RWPE1 (cell line): ENCODE data around the gene PEX11B.

Source experiments
- CTCF ChIA-PET: fragments of 350-600 bp; sonication (Branson Sonifier 250); formaldehyde crosslinking; extraction: SDS; loops from one replicate; lab custom pipeline; 2021; lab: Yijun Ruan, JAX
- POLR2A ChIA-PET: fragments of 400-600 bp; formaldehyde crosslinking; extraction: SDS; loops from one replicate; lab custom pipeline; 2020; ENCODE audit warnings: antibody characterized with exemption; ENCODE audit not compliant: low non-redundant PET; lab: Yijun Ruan, JAX
- DNase-seq: peaks from one replicate; pipeline ENCODE4 v3.0.0; 2012; ENCODE audit warnings: low spot score
- H3K27ac ChIP-seq: fragments of 450-650 bp; 2 replicates; pipeline ENCODE4 v1.5.1; 2017
- TF ChIP-seq, protein P1 (sequence below): fragments of 450-650 bp; conservative IDR thresholded peaks from 2 replicates; pipeline ENCODE4 v1.5.1; 2017; ENCODE audit warnings: low read depth, mild to moderate bottlenecking

PEX11B gene

DNA sequence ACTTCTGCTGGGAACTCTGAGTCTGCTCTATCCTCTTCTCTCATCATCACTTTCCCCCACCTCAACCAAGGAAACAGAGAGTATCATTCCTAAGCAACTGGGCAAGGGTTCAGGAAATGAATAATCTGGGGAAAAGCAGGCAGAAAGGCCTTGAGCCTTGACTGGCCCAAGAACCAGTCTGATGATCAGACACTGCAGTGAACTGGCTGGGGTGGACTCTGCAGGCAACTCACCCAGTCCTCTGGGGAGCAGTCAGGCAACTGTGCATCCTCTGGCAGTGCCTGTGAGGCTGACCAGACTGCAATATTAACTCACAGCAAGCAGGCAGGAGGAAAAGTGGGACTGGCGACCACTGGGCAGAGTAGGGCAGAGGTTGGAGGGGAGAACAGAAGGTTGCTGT lies 33.8 kb downstream of the PEX11B start:
- CTCF ChIA-PET: no interaction called here
- no peak overlapping the region for H3K27ac ChIP-seq
- DNase-seq: no peak
- POLR2A ChIA-PET: interaction anchor here (0.6 kb wide), 1 partner anchor 25 kb away, joined by 4 read pairs; no protein-coding TSS in a partner anchor
- TF ChIP-seq, protein P1, sequence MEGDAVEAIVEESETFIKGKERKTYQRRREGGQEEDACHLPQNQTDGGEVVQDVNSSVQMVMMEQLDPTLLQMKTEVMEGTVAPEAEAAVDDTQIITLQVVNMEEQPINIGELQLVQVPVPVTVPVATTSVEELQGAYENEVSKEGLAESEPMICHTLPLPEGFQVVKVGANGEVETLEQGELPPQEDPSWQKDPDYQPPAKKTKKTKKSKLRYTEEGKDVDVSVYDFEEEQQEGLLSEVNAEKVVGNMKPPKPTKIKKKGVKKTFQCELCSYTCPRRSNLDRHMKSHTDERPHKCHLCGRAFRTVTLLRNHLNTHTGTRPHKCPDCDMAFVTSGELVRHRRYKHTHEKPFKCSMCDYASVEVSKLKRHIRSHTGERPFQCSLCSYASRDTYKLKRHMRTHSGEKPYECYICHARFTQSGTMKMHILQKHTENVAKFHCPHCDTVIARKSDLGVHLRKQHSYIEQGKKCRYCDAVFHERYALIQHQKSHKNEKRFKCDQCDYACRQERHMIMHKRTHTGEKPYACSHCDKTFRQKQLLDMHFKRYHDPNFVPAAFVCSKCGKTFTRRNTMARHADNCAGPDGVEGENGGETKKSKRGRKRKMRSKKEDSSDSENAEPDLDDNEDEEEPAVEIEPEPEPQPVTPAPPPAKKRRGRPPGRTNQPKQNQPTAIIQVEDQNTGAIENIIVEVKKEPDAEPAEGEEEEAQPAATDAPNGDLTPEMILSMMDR: no peak

DNA sequence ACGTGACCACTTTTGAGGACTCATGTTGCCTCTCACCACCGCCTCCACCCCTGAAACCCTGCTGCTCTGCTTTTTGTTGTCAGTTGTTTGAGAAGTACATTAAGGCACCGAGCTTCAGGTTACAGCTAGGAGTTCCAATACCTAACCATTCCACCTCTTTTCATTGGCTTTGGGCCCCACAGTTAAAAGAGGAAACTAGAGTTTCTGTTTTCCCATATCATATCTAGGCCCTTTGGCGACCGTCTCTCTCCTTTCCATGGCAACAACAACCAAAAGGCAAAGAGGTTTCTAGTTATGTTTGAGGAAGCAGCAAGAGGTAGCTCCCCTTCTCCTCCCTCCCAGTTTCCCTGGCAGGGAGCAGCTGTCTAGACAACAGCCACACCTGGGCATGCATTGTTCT lies 38.7 kb downstream of the PEX11B start:
- DNase-seq: no peak
- ChIA-PET CTCF (interaction anchor here (3.0 kb wide), 1 partner anchor 12 kb away, joined by 12 read pairs; no protein-coding TSS in a partner anchor), POLR2A (interaction anchor here (0.9 kb wide), 1 partner anchor 20 kb away, joined by 3 read pairs; no protein-coding TSS in a partner anchor)
- H3K27ac ChIP-seq: no peak overlapping the region
- TF ChIP-seq, protein P1: no peak

DNA sequence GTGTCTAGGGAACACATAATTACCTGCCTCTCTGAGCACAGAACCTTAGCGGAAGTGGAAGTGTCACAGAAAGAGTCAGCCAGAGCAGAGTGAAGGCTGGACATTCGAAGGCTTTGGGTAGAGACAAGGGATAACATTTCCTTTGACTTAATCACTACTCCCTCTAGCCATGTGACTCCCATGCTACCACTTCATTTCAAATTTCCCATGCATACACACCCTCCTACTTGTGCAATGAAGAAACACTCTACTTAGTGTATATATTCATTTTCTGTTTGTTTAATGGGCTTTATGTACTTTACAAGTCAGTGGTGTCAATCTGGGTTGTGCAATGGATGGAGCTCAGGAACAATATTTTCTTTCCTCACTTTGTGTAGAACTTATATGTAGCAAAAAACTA lies 39.8 kb downstream of the PEX11B start:
- H3K27ac ChIP-seq: no peak overlapping the region
- TF ChIP-seq, protein P1: no peak
- ChIA-PET CTCF (interaction anchor here (0.7 to 3.0 kb wide), 2 partner anchors 13 to 130 kb away, joined by 3 to 12 read pairs; no protein-coding TSS in a partner anchor), POLR2A (no interaction called here)
- no peak for DNase-seq

DNA sequence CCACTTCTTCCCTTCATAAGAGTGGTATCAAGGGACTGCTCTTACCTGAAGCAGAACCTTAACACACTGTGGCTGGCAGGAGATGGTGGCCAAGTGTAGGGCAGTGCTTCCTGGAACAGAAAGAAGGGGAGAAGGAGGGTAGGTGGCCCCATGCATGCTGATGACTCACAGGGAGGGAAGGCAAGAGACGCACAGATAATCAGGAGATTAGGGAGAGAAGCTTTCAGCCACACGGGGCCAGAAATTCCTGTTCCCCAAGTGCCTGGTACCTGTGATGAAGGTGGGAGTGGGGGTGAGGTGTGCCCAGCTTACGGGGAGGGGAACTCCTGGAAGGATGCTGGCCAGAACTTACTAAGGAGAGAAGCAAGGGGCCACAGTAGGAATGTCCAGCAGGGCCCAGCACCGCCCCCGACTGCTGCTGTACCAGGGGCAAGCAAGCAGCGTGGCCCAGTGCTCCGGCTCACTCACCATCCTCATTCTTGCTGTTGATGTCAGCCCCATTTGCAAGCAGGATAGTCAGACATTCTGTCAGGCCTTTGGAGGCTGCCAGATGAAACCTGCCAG lies 40.5 kb downstream of the PEX11B start:
- TF ChIP-seq, protein P1: no peak

DNA sequence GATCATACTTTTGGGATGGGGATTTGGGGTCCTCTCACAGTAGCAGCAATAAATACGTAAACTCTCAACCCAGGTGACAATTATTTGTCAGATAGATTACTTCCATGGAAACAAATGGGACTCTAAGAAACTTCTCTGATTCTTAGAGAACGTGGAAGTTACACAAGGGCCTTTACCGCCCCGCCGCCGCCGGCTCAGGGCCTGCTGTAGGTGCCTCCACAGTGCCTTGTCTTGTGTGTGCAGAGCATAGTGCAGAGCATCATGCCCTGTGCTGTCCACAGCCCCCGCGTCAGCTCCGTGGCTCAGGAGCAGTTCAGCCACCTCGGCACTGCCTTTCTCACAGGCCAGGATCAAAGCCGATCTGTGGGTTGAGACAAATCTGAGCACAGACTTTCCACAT lies 43.9 kb downstream of the PEX11B start:
- ChIA-PET POLR2A (no interaction called here), CTCF (interaction anchor here (0.6 kb wide), 1 partner anchor 11 kb away, joined by 3 read pairs; no protein-coding TSS in a partner anchor)
- TF ChIP-seq, protein P1: no peak
- H3K27ac ChIP-seq: no peak overlapping the region
- DNase-seq: no peak

More for the DNA sequence above, 40.5 kb downstream of the PEX11B start:
- no peak overlapping the region for H3K27ac ChIP-seq
- CTCF ChIA-PET: interaction anchor here (0.7 to 3.0 kb wide), 2 partner anchors 14 to 131 kb away, joined by 3 to 12 read pairs; no protein-coding TSS in a partner anchor
- DNase-seq: no peak
- POLR2A ChIA-PET: interaction anchor here (0.5 kb wide), 1 partner anchor 45 kb away, joined by 4 read pairs; no protein-coding TSS in a partner anchor

DNA sequence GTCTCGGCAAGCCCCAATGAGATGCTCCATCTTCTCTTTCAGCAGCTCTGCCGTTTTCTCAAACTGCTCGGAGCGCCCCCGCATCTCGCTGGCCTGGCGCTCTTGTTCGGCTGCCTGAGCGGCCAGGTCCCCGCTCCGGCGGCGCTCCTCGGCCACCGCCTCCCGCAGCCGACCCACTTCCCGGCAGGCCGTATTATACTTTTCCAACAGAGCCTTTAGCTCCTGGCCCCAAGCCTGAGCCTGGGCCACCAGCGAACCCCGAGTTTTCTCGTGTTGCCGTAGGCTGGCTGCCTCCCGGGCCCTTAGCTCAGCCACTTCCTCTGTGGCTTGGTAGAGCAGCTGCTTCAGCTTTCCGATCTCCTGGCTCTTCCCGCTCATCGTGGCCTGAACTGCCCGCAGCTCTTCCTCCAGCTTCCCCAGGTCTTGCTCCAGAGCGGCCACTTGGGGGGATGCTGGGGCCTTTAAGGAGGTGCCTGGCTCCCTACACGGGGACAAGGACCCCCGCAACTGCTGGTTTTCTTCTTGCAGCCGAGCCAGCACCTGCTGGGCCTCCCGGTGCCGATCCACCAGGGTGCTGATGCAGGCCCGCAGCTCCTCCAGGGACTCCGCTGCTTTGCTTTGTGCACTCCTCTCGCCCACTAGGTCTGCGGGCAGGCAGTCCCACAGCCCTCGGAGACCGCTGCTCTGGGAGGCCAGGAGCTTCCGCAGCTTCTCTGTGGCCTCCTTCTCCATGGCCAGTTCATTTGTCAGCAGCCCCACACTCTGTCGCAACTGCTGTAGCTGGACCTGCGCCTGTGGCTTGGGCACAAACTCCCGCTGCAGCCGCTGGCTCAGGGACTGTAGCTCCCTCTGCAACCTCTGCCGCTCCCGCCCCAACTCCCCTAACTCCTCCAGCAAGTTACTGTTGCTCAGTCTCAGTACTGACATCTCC lies 46.3 kb downstream of the PEX11B start:
- TF ChIP-seq, protein P1: no peak
- no peak for DNase-seq
- H3K27ac ChIP-seq: no peak overlapping the region
- CTCF ChIA-PET: interaction anchor here (0.6 to 2.1 kb wide), 3 partner anchors 16 to 147 kb away, joined by 3 to 9 read pairs (median 4); partner anchors contain the start of gene NUDT17
- POLR2A ChIA-PET: no interaction called here
